GM19240 (cell line): Measurements from ENCODE around the gene PIAS1.
"Not testable (repeated sequence)": the region's sequence is repeated elsewhere in the genome, so short reads cannot be mapped to it uniquely, and the experiment has no call there.

Experiments used
- DNase-seq: peaks from one replicate; pipeline ENCODE4 v3.0.0; 2011; ENCODE audit warnings: low spot score; ENCODE audit not compliant: insufficient read length

PIAS1 gene

GRCh38 chr15:68053701-68054627 lies at the start of gene PIAS1:
Gene PIAS1, plus strand, starts transcription at chr15:68054315. Its CDS starts 12 bp downstream, at chr15:68054327.
- DNase-seq = peak; percentile 81

DNA sequence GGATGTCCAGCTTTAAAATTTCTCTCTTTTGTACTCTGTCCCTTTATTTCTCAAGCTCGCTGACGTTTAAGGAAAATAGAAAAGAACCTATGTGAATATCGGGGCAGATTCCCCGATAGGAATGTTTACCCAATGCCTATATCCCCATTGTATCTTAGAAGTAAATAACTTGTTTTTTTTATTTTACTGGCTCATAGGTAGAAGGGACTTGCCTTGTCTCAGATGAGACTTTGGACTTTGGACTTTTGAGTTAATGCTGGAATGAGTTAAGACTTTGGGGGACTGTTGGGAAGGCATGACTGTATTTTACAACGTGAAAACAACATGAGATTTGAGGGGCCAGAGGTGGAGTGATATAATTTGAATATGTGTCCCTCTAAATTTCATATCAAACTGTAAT lies 46.5 kb upstream of the PIAS1 start:
- not testable (repeated sequence) for DNase-seq

DNA sequence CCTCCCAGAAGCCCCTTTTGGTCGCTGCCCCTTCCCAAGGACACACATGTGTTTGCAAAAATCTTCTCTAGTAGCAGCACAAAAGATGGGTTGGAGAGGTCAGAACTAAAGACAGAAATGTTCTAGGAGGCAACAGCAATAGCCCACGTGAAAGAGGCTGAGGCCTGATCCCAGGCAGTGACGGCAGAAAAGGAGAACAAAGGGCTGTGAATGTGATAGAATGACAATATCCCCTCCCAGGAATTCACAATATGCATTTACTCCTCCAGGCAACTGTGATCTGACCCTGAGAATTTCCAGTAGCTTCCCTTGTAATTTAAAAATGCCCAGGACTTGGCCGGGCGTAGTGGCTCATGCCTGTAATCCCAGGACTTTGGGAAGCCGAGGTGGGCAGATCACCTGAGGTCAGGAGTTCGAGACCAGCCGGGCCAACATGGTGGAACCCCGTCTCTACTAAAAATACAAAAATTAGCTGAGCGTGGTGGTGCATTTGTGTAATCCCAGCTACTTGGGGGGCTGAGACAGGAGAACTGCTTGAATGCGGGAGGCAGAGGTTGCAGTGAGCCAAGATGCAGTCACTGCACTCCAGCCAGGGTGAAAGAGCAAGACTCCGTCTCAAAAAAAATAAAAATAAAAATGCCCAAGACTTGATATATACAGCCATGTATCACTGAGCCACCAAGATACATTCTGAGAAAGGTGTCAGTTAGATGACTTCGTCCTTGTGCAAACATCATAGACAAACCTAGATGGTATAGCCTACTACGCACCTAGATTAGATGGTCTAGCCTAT lies 43.6 kb upstream of the PIAS1 start:
- DNase-seq = no peak

DNA sequence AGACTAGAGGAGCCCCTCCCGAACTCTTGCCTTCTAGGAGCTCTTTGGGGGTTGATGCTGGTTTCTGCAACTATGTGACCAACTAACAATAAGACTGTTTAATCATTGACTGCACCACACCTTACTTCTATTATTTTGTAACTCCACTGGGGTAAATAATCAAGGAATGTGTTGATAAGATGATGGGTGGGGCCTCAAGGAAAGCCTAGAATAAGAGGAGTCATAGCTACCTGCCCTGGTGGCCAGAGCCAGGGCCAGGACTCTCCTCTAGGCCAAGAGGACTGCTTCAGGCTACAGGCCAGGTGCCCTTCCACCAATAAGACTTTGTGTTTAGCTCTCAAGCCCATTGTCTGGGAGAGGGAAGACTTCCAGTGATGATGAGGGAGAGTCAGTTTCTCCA lies 41.2 kb upstream of the PIAS1 start:
- DNase-seq = no peak

DNA sequence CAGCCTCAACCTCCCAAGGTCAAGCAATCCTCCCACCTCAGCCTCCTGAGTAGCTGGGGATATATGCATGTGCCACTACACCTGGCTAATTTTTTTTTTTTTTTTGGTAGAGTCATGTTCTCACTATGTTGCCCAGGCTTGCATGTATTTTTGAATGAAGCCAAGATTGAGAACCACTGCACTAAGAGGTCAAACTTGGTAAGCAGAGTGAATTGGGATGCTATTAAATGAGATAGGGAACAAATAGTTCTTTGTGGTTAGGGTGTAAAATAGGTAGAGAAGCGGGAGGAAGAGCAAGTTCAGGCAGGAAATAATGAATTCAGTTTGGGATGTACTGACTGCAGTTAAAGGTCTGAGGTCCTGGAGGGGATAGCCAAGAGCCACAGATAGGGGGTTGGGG lies 39.9 kb upstream of the PIAS1 start:
- DNase-seq = no peak

DNA sequence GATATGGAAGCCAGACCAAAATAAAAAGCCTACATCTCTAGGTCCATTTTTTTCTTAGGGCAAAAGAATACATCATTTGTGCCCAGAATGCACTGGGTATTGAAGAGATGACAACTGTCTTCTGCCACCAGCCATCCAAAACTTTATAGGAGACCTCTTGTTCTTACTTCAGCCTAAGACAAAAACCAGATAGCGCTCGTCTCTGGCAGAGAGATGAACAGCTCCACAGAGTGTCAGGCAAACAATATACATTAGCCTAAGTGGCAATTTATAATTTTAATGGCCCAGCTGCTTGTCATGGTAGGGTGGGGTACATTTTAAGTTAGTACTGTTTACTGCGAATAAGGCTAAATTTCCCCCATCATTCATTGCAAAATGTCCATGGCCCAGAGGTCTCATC lies 38.9 kb upstream of the PIAS1 start:
- no peak for DNase-seq

DNA sequence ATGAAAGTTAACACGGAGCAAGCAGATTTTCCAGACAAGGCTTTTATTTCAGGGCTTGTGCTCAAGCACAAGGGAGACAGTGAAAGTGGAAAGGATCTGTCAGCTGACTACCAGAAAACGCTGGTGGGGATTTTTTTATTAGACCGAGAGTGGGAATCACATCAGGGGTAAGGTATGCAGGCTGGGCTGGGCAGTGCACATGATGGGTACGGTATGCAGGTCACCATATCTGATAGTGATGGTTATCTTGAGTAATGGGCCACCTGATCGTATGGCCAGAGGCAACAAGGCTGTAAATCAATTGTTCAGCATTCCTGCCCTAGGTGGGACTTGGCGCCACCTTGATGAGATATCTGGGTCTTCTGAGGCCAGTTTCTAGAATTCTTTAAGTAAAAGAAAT lies 36.9 kb upstream of the PIAS1 start:
- no peak for DNase-seq

- no peak for DNase-seq
These were observed 35.2 kb upstream of the PIAS1 start for GRCh38 chr15:68018797-68019444.

DNA sequence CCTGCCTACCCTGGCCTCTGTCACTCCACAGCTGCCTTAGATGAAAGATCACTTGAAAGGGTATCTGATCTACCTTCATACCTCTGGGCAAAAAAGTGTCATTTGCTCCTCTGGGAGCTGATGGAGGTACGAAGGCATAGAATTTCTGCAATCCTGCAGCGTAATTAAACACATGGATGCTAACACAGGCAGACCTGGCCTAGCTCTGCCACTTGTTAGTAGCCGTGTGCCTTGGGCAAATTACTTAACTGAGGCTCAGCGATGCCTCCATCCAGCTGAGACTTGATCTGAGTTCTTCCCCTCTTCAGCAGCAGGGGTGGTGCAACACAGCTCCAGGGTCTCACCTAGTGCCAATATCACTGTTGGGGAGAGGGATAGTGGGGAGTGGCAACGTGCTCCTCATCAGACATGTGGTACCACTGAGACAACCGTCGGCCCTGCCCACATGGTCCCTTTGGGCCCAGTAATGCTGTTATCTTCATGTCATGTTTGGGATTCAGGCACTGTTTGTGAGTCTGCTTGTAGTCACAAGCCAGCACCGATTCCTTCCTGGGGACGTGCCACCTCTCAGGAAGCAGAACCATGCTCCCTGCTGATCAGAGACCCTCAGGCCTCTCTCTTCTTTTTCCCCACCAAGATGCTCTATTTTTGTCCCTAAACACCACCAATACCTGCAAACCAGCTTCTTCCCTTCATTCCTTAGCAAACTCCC lies 34.1 kb upstream of the PIAS1 start:
- DNase-seq = no peak

- no peak for DNase-seq
These were observed 33.4 kb upstream of the PIAS1 start for GRCh38 chr15:68020685-68021084.

- no peak for DNase-seq
These were observed 32.1 kb upstream of the PIAS1 start for GRCh38 chr15:68022061-68022460.

DNA sequence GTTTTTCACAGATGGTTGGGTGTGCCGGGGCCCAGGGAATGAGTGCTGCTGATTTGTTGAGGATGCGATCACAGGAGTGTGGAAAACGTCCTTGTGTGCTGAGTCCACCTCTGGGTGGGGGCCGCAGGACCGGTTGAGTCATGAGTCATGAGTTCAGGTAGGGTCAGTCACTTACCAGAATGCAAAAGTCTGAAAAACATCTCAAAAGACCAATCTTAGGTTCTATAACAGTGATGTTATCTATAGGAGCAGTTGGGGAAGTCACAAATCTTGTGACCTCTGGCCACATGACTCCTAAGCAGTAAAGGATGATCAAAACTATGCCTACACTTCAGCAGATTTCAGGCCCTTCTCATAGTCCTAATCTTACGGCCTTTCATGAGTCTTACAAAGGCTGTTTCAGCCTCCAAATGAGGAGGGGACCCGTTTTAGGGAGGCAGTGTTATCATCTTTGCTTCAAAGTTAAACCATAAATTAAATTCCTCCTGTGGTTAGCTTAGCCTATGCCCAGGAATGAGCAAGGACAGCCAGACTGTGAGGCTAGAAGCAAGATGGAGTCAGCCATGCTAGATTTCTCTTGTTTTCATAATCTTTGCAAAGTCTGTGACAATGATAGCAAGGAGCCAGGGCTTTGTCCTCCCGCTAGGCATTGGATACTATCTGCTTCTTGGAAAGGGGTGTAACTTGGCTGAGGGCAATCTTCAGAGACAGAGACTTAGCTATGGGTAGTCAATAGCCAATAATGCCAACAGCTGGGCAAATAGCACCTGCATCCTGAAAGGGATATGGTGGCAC lies 30.6 kb upstream of the PIAS1 start:
- no peak for DNase-seq

DNA sequence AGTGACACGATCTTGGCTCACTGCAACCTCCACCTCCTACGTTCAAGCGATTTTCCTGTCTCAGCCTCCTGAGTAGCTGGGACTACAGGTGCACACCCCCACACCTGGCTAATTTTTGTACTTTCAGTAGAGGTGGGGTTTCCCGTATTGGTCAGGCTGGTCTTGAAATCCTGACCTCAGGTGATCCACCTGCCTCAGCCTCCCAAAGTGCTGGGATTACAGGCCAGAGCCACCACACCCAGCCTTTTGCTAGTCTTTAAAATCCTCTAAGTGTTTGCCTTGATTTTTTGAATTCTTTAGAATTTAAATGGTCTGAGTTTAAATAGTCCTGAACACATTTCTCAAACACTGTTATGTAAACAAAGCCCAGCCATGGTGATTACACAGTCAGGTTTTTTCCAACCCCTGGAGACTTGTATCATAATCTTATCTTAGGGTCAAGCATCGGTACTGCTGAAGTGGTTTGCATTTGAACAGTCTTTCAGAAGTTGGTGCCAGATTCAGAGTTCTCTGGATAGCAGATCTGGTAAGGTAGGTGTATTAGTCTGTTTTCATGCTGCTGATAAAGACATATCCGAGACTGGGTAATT lies 28.2 kb upstream of the PIAS1 start:
- DNase-seq = no peak

GRCh38 chr15:68027388-68027787 lies 26.7 kb upstream of the PIAS1 start:
- DNase-seq = no peak

- no peak for DNase-seq
These were observed 25.8 kb upstream of the PIAS1 start for GRCh38 chr15:68028137-68028887.

GRCh38 chr15:68028888-68029207 lies 25.3 kb upstream of the PIAS1 start:
- DNase-seq = no peak

- DNase-seq = no peak
These were observed 24.2 kb upstream of the PIAS1 start for GRCh38 chr15:68029959-68030358.

DNA sequence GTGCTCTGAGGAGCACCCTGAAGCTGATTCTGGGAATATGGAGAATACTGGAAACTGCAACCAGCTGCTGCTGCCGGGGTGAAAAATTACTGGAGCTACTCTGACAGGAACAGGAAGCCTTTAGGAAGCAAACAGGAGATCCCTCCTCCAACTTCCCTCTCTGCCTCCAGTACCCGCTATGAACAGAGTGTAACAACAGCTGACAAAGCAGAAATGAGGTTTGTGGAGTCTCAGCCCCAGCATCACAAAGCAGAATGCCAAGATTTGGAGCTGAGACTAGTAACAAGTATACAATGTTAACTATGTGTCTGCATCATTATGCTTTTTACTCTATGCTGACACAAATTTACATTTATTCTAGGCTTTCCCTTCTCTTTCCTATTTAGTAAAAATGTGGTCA lies 22.7 kb upstream of the PIAS1 start:
- DNase-seq = no peak

GRCh38 chr15:68032672-68033071 lies 21.4 kb upstream of the PIAS1 start:
- DNase-seq = no peak

- no peak for DNase-seq
These were observed 20.0 kb upstream of the PIAS1 start for GRCh38 chr15:68034081-68034480.
